Kidney (tissue), 14 donors: ENCODE results near the gene FOXA3. TPM values are rescaled to one million over a fixed set of nuclear protein-coding genes. Genes with fewer than 3 reads are reported as not detected.
A peak's percentile ranks its signal among the peaks of the same experiment; 100 is the strongest.

ENCODE experiments used
- DNase-seq, 5 donors: peaks; one replicate each; pipeline ENCODE4 v3.0.0-alpha.2; 2013 to 2020
- FAIRE-seq: peaks from 2 replicates; lab custom pipeline; 2012; peaks lifted over from hg19 to GRCh38; lab: Jason Lieb, UNC
- H3K27ac ChIP-seq, 2 donors: one replicate each; pipeline ENCODE4 v1.7.0; 2013; ENCODE audit warnings: low read depth in 2 of 2, low read length in 2 of 2, inconsistent platforms in 1 of 2
- H3K27me3 ChIP-seq: one replicate; pipeline ENCODE4 v1.7.1; 2013; ENCODE audit warnings: low read length, inconsistent platforms; ENCODE audit not compliant: control insufficient read depth, insufficient read depth
- H3K36me3 ChIP-seq, 3 donors: one replicate each; pipeline versions ENCODE4 v1.7.0 to v1.7.1; 2013; ENCODE audit warnings: low read length in 3 of 3, control low read depth in 1 of 3, inconsistent platforms in 1 of 3; ENCODE audit not compliant: insufficient read depth in 3 of 3, control insufficient read depth in 2 of 3
- H3K4me1 ChIP-seq, 3 donors: one replicate each; pipeline versions ENCODE4 v1.7.0 to v1.7.1; 2013; ENCODE audit warnings: low read length in 3 of 3, inconsistent platforms in 1 of 3, low read depth in 1 of 3; ENCODE audit not compliant: control insufficient read depth in 2 of 3, insufficient read depth in 2 of 3
- H3K4me3 ChIP-seq, 3 donors: one replicate each; pipeline versions ENCODE4 v1.7.0 to v1.8.1; 2013; ENCODE audit warnings: low read length in 3 of 3, control low read depth in 1 of 3, inconsistent platforms in 1 of 3
- H3K9ac ChIP-seq, 3 donors: one replicate each; pipeline versions ENCODE4 v1.7.0 to v1.7.1; 2013; ENCODE audit warnings: low read length in 3 of 3, control low read depth in 1 of 3, inconsistent platforms in 1 of 3
- H3K9me3 ChIP-seq, 3 donors: one replicate each; pipeline versions ENCODE4 v1.7.0 to v1.7.1; 2013; ENCODE audit warnings: low read length in 3 of 3, control low read depth in 1 of 3, inconsistent platforms in 1 of 3; ENCODE audit not compliant: control insufficient read depth in 2 of 3, insufficient read depth in 1 of 3
- CTCF ChIP-seq: IDR thresholded peaks from 3 replicates; pipeline ENCODE4 v1.5.1; 2012; ENCODE audit warnings: mild to moderate bottlenecking, moderate library complexity, borderline replicate concordance; ENCODE audit not compliant: insufficient read depth; ENCODE audit errors: extremely low read depth
- intact Hi-C: fragments of 100-400 bp; cut with DNase I; formaldehyde crosslinking; loops from one replicate; pipeline ENCODE4 v1.11.1; 2022
- polyA plus RNA-seq: library from polyadenylated mRNA; stranded (reverse); fragments of 350-450 nt; fragmentation: Illumina TruSeq; extraction: RNeasy Lipid Tissue Mini Kit (QIAGEN cat#74804); gene quantifications from one replicate; pipeline ENCODE4 v1.2.3, GENCODE V29; 2014; ENCODE audit warnings: low read depth, low replicate concordance; ENCODE audit not compliant: insufficient read depth
- total RNA-seq: library from RNA; stranded (reverse); fragmentation: NEBNext Ultra II Directional; extraction: Animal tissue kit (Norgen Biotek cat#: 25700); gene quantifications from one replicate; pipeline ENCODE4 v1.2.1, GENCODE V29; 2021
- donor health status: control.
- donor health status: control.
- donor health status: control.
- donor health status: control.
- donor health status: control.
- donor health status: DM: yes; HTN: yes; CAD: no.
- donor health status: Normal renal cell carcinoma (clear cell type).

Gene FOXA3
- total and polyA plus RNA-seq, 2 donors from 2014 or later = 1.8 to 3.7 TPM

DNA sequence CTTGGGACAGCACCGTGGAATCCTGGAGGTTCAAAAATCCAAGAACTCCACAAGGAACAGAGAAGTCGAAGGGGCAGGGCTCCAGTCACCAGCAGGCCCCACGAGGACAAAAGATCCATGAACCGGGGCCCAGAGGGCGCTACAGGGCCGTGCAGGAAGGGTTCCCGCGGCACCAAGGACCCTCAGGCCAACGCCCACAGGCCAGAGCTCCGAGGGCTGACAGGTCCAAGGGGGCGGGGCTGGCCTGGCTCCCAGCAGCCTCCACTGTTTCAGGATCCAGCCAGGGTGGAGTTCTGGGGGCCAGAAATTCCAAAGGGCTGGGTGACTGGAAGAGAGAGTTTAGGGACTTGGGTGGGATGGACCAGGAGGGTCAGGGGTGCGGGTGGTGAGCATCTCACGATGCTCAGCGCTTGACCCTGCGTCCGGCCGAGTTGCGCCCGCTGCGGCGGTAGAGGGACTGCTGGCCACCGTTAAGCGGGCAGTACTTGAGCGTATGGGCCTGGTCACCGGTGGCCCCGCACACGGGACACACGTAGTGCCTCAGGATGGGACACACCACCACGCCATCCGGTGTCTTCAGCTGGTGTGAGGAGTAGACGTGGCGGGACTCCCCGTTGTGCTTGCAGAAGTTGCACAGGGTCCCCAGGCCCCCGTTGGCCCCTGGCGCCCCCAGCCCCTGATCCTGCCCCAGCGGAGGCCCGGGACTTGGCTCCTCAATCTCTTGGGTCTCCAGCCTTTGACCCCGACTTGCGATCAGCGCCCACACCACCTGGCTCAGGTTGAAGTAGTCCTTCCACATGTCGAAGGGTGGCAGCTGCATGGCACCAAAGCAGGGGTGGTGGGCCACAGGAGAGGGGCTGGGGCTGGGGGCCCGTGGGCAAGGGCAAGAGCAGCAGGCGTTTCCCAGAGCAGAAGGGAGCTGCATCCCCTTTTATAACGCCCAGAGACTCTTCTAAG lies 50.0 kb downstream of the FOXA3 start, which contains the start of gene NANOS2:
Gene NANOS2, minus strand, starts transcription at position 905 of the 957 bp plus-strand sequence. Its CDS starts 85 bp downstream, at position 820.
- H3K27me3 ChIP-seq = no peaks in the 10 kb centered on the region
- DNase-seq = peak in 2 of 5 donors; percentile 5 to 10

GRCh38 chr19:45917421-45918091 lies 53.4 kb downstream of the FOXA3 start:
- no peaks in the 10 kb centered on the region for H3K4me1 ChIP-seq
- no peaks in the 10 kb centered on the region for H3K27me3 ChIP-seq
- FAIRE-seq (no peak), DNase-seq (no peak)
- H3K36me3 ChIP-seq = no peaks in the 10 kb centered on the region
- H3K9me3 ChIP-seq = no peaks in the 10 kb centered on the region
- TF ChIP-seq CTCF = no peak
- no peak overlapping the region for H3K4me3 ChIP-seq
- intact Hi-C loops = no loop called here
- no peak overlapping the region for H3K27ac ChIP-seq
- H3K9ac ChIP-seq = no peak overlapping the region

More for the DNA sequence above, 50.0 kb downstream of the FOXA3 start, which contains the start of gene NANOS2:
- no peaks in the 10 kb centered on the region for H3K36me3 ChIP-seq
- no peaks in the 10 kb centered on the region for H3K9me3 ChIP-seq
- H3K9ac ChIP-seq = no peak within 1 kb of the TSS
- TF ChIP-seq CTCF = no peak
- no peak within 1 kb of the TSS for H3K27ac ChIP-seq
- no peak for FAIRE-seq
- peaks cover 0 to 2% (median 0%) of the 10 kb centered on the region in 3 donors for H3K4me1 ChIP-seq
- H3K4me3 ChIP-seq = no peak within 1 kb of the TSS
- intact Hi-C loops = no loop called here

DNA sequence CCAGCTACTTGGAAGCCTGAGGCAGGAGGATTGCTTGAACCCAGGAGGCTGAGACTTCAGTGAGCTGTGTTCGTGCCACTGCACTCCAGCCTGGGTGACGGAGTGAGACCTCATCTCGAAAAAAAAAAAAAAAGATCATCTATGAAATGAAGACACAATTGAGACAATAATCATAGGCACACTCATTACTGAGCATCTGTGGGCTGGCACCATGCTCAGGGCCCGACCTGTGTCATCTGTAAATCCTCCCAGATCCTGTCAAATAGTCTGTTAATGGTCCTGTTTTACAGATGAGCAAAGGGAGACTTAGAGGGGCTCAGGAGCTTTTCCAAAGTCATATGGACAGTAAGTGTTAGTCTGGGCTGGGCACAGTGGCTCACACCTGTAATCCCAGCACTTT lies 54.6 kb downstream of the FOXA3 start:
- intact Hi-C loops = no loop called here
- TF ChIP-seq CTCF = no peak
- no peak overlapping the region for H3K4me3 ChIP-seq
- H3K36me3 ChIP-seq = no peaks in the 10 kb centered on the region
- H3K9ac ChIP-seq = no peak overlapping the region
- H3K27me3 ChIP-seq = no peaks in the 10 kb centered on the region
- DNase-seq = no peak
- no peaks in the 10 kb centered on the region for H3K4me1 ChIP-seq
- no peaks in the 10 kb centered on the region for H3K9me3 ChIP-seq
- no peak overlapping the region for H3K27ac ChIP-seq
- FAIRE-seq = no peak
